Gastroesophageal sphincter (tissue), 4 donors: Measurements from ENCODE around the gene IER5L. TPM values are rescaled to one million over a fixed set of nuclear protein-coding genes. Genes with fewer than 3 reads are reported as not detected.

Experiments
- ATAC-seq: fragments of 150-250 bp; one replicate; pipeline ENCODE4 v1.9.1; 2016; ENCODE audit warnings: mild to moderate bottlenecking, moderate library complexity
- H3K27ac ChIP-seq, 4 donors: fragments of 200-600 bp; sonication (generic) in 3 of 4; 1 replicate in 3 of 4; 2 replicates in 1 of 4; pipeline ENCODE4 v1.5.1; 2016 to 2019
- H3K27me3 ChIP-seq: fragments of 200-600 bp; sonication (generic); one replicate; pipeline ENCODE4 v1.5.1; 2019
- H3K36me3 ChIP-seq, 2 donors: fragments of 200-600 bp; sonication (generic); one replicate each; pipeline ENCODE4 v1.5.1; 2019; ENCODE audit warnings: control low read depth in 1 of 2
- H3K4me1 ChIP-seq, 3 donors: fragments of 200-600 bp; sonication (generic); 1 replicate in 2 of 3; 2 replicates in 1 of 3; pipeline ENCODE4 v1.5.1; 2016 to 2019; ENCODE audit warnings: control low read depth in 2 of 3
- H3K4me3 ChIP-seq, 2 donors: fragments of 200-600 bp; sonication (generic); one replicate each; pipeline ENCODE4 v1.5.1; 2019; ENCODE audit warnings: mild to moderate bottlenecking in 1 of 2, moderate library complexity in 1 of 2
- H3K9me3 ChIP-seq, 3 donors: fragments of 200-600 bp; sonication (generic); one replicate each; pipeline ENCODE4 v1.5.1; 2017 to 2019; ENCODE audit warnings: control low read depth in 2 of 3
- EP300 ChIP-seq: sonication (generic); formaldehyde crosslinking; IDR thresholded peaks from one replicate; pipeline ENCODE4 v1.6.1; 2017; ENCODE audit warnings: antibody characterized with exemption, mild to moderate bottlenecking
- POLR2A ChIP-seq, 2 donors: fragments of 450-650 bp; IDR thresholded peaks; one replicate each; pipeline ENCODE4 v1.6.1; 2017; ENCODE audit warnings: antibody characterized with exemption in 2 of 2, mild to moderate bottlenecking in 2 of 2, moderate library complexity in 1 of 2
- POLR2AphosphoS5 ChIP-seq: sonication (generic); formaldehyde crosslinking; IDR thresholded peaks from one replicate; pipeline ENCODE4 v1.6.1; 2017; ENCODE audit warnings: antibody characterized with exemption
- WGBS, 2 donors: methylation state at CpG; one replicate each; pipeline ENCODE4 v1.1.5; 2018; ENCODE audit warnings: low coverage in 1 of 2; 5-methylcytosine and 5-hydroxymethylcytosine counted together
- total RNA-seq, 4 donors: library from RNA; depleted of rRNA; stranded (reverse); fragments of >200 nt; gene quantifications; one replicate each; pipeline ENCODE4 v1.1.0, GENCODE V29; 2016
- TF ChIP-seq, protein P1 (sequence below), 4 experiments: fragments of 200-600 bp in 2 of 4; fragments of 450-650 bp in 2 of 4; sonication (generic) in 1 of 4; IDR thresholded peaks; one replicate each; pipeline ENCODE4 v1.5.1; 2017 to 2019; ENCODE audit warnings: antibody characterized with exemption in 4 of 4, mild to moderate bottlenecking in 2 of 4, moderate library complexity in 2 of 4

IER5L gene
- total RNA-seq, 4 donors from 2014 or later, result 7.4 to 14.3 (median 10.4) TPM

DNA sequence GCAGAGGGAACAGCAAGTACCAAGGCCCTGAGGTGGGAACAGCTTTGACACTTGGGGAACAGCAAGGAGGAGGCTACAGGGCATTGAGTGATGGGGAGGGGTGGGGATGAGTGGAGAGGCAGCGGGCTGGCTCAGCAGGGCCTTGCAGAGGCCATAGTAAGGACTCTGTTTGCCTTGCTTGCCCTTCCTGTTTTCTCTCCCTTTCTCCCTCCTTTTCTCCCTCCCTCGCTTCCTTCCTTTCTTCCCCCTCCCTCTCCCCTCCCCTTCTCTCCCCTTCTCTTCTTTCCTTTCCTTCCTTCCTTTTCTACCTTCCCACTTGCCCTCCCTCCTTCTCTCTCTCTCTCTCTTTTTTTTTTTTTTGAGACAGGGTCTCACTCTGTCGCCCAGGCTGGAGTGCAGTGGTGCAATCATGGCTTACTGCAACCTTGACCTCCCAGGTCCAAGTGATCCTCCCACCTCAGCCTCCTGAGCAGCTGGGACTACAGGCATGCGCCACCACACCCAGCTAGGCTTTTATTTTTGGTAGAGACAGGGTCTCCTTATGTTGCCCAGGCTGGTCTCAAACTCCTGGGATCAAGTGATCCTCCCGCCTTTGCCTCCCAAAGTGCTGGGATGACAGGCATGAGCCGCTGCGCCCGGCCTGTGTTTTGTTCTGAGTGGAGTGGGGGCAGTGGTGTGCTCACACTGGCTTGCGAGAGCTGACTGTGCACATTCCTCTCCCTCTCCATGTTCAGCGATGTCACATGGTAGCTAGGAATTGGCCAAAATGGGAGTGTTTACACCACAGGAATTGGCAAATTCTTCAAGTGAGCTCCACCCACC lies 17.1 kb downstream of the IER5L start:
- no peaks in the 10 kb centered on the region for H3K9me3 ChIP-seq
- no peak overlapping the region for H3K27ac ChIP-seq
- H3K4me1 ChIP-seq, result peaks cover 0 to 21% (median 5%) of the 10 kb centered on the region in 3 donors
- no peak overlapping the region for H3K4me3 ChIP-seq
- no peaks in the 10 kb centered on the region for H3K27me3 ChIP-seq
- TF ChIP-seq EP300 (no peak), POLR2AphosphoS5 (no peak), POLR2A (IDR thresholded peaks at IDR 0.05) (no peak)
- TF ChIP-seq, protein P1, sequence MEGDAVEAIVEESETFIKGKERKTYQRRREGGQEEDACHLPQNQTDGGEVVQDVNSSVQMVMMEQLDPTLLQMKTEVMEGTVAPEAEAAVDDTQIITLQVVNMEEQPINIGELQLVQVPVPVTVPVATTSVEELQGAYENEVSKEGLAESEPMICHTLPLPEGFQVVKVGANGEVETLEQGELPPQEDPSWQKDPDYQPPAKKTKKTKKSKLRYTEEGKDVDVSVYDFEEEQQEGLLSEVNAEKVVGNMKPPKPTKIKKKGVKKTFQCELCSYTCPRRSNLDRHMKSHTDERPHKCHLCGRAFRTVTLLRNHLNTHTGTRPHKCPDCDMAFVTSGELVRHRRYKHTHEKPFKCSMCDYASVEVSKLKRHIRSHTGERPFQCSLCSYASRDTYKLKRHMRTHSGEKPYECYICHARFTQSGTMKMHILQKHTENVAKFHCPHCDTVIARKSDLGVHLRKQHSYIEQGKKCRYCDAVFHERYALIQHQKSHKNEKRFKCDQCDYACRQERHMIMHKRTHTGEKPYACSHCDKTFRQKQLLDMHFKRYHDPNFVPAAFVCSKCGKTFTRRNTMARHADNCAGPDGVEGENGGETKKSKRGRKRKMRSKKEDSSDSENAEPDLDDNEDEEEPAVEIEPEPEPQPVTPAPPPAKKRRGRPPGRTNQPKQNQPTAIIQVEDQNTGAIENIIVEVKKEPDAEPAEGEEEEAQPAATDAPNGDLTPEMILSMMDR (IDR thresholded peaks at IDR 0.05), result no peak
- H3K36me3 ChIP-seq, result no peaks in the 10 kb centered on the region
- ATAC-seq, result no peak
- WGBS, 2 donors, result 58 to 81% methylated on average over 2 to 7 of the region's 10 CpGs

DNA sequence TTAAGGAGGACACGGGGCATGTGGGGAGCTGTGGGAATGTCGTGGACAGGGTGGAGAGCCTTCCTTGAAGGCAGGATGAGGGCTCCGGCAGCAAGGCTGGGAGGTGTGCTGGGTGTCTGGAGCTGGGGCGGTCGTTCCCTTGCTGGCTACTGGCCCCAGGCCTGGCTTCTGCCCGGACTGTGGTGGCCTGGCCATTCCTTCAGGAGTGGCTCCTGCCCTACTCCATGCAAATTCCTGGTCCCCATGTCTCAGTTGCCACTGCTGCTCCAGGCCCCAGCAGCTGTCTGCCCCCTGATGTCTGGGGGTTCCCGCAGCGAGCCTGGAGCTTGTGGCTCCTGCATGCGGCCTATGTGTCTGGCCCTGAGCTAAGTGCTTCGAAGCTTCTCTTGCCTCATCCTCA lies 21.9 kb downstream of the IER5L start:
- no peak for ATAC-seq
- no peaks in the 10 kb centered on the region for H3K27me3 ChIP-seq

DNA sequence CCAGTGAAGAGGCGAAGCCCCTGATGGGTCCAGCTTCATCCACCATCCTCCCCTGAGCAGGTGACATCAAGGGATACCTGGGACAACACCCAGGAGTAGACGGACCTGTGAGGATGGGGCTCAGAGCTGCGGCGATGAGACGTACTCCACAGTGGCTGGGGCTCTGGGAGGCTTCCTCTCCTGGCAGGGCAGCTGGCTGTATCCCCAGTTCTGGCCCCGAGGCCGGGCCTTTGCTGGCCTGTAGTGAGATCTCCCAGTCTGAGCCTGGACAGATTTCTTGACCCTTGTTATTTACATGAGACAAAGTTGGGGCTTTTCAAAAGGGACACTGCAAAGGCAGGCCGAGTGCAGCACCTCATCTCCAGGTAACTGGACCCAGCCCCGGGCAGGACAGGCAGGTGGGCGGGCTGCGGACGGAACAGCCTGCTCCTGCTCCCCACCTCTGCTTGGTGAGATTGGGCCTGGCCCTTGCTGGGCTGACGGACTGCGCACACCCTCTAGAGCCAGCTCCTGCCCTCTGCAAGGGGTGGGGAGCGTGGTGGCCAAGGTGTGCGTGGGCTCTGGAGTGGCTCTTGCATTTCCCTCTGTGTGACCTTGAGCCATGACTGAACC lies 23.1 kb downstream of the IER5L start:
- Histone ChIP-seq H3K27ac (peak overlapping the region in 1 of 4 donors; percentile 35), H3K4me1 (peaks cover 0 to 3% (median 0%) of the 10 kb centered on the region in 3 donors), H3K9me3 (no peaks in the 10 kb centered on the region), H3K4me3 (no peak overlapping the region), H3K27me3 (no peaks in the 10 kb centered on the region), H3K36me3 (peaks cover 0 to 50% of the 10 kb centered on the region in 2 donors)
- no peak for TF ChIP-seq EP300
- no peak for TF ChIP-seq POLR2A (IDR thresholded peaks at IDR 0.05)
- TF ChIP-seq, protein P1 (IDR thresholded peaks at IDR 0.05), result no peak
- TF ChIP-seq POLR2AphosphoS5, result no peak
- no peak for ATAC-seq
- WGBS, 2 donors, result 53% methylated on average over 4 of the region's 16 CpGs; no CpG with 5 or more reads in 1 of the 2 donors

More for the DNA sequence above, 21.9 kb downstream of the IER5L start:
- no peak for TF ChIP-seq POLR2A (IDR thresholded peaks at IDR 0.05)
- TF ChIP-seq POLR2AphosphoS5, result no peak
- no peak for TF ChIP-seq EP300
- TF ChIP-seq, protein P1 (IDR thresholded peaks at IDR 0.05), result no peak
- Histone ChIP-seq H3K4me3 (no peak overlapping the region), H3K36me3 (peaks cover 0 to 38% of the 10 kb centered on the region in 2 donors), H3K27ac (no peak overlapping the region), H3K9me3 (no peaks in the 10 kb centered on the region), H3K4me1 (no peaks in the 10 kb centered on the region)
- 90% methylated on average over 2 of the region's 10 CpGs; no CpG with 5 or more reads in 1 of the 2 donors for WGBS, 2 donors

DNA sequence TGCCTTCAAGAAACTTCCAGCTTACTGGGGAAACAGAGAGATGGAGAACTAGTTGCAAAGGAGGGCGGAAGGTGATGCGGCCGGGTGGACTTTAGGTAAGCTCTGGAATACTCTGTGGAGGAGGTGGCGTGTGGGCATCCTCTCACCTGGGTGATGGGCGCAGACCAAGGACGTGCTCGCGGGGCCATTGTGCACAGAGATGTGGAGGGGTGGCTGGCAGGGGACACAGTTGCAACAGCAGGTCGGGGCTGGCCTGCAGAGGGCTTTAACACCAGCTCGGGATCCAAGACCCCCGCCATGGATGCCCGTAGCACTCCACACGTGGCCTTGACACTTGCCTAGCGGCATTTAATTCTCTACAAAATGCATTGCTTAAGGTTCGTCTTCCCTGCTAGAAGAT lies 26.6 kb downstream of the IER5L start:
- H3K9me3 ChIP-seq, result no peaks in the 10 kb centered on the region
- peaks cover 0 to 77% of the 10 kb centered on the region in 2 donors for H3K36me3 ChIP-seq
- WGBS, 2 donors, result 79% methylated on average over 13 of the region's 15 CpGs; no CpG with 5 or more reads in 1 of the 2 donors
- no peak overlapping the region for H3K4me3 ChIP-seq
- H3K27me3 ChIP-seq, result no peaks in the 10 kb centered on the region
- ATAC-seq, result no peak
- H3K4me1 ChIP-seq, result peaks cover 0 to 31% (median 16%) of the 10 kb centered on the region in 3 donors
- no peak for TF ChIP-seq POLR2A (IDR thresholded peaks at IDR 0.05)
- H3K27ac ChIP-seq, result peak overlapping the region in 2 of 4 donors; percentile 15 to 36

DNA sequence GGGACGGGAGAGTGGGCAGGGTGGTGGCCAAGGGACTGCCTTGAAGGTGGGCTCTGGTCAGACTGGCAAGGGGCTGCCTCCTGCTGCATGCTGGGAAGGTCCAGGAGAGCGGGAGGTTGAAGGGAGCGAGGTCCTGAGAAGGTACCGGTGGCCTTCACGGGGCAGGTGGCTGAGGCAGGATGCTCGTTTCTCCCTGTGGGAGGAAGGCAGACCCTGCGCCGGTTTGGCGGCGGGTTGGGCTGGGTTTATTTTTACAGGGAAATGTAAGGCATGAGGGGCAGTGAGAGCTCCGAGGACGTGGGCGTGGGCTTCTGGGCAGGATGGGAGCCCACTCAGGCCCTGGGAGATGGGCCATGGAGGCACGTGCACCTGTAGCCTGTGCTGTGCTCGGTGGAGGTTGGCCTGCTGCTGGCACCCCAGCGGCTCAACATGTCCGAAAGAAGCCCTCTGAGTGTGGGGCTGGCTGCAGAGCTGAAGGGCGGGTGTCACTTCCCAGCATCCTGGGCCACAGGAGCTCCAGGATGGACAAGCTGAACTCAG lies 27.3 kb downstream of the IER5L start:
- H3K27ac ChIP-seq, result peak overlapping the region in 2 of 4 donors; percentile 97 to 100
- H3K4me1 ChIP-seq, result peaks cover 0 to 38% (median 24%) of the 10 kb centered on the region in 3 donors
- TF ChIP-seq POLR2A (IDR thresholded peaks at IDR 0.05) (no peak), EP300 (no peak), POLR2AphosphoS5 (no peak)
- TF ChIP-seq, protein P1 (IDR thresholded peaks at IDR 0.05), result no peak
- no peak for ATAC-seq
- peaks cover 0 to 77% of the 10 kb centered on the region in 2 donors for H3K36me3 ChIP-seq
- H3K4me3 ChIP-seq, result no peak overlapping the region
- H3K27me3 ChIP-seq, result no peaks in the 10 kb centered on the region
- WGBS, 2 donors, result 85% methylated on average over 11 of the region's 18 CpGs; no CpG with 5 or more reads in 1 of the 2 donors
- H3K9me3 ChIP-seq, result no peaks in the 10 kb centered on the region
